ENCODE results near the gene NR4A2.

The NR4A2 gene

GRCh38 chr2:156332534-156333273 is at the start of gene NR4A2:
Gene NR4A2, minus strand, starts transcription at chr2:156332721. Its CDS starts 2,535 bp downstream, at chr2:156330186.
- Histone ChIP-seq H3K4me3 (peak within 1 kb of the TSS; percentile 53 to 86 (median 76)), H3K27ac (peak within 1 kb of the TSS; percentile 65 to 100 (median 97))

- Histone ChIP-seq H3K27ac (no peak overlapping the region), H3K4me3 (no peak overlapping the region)
Observed at GRCh38 chr2:156380117-156380645, 47.7 kb upstream of the NR4A2 start.

- H3K4me3 ChIP-seq = no peak overlapping the region
- H3K27ac ChIP-seq = no peak overlapping the region
Observed at GRCh38 chr2:156379714-156380113, 47.2 kb upstream of the NR4A2 start.

GRCh38 chr2:156379071-156379470 is 46.5 kb upstream of the NR4A2 start:
- Histone ChIP-seq H3K27ac (no peak overlapping the region), H3K4me3 (no peak overlapping the region)

GRCh38 chr2:156366753-156367152 is 34.2 kb upstream of the NR4A2 start:
- Histone ChIP-seq H3K27ac (no peak overlapping the region), H3K4me3 (no peak overlapping the region)

GRCh38 chr2:156363141-156363540 is 30.6 kb upstream of the NR4A2 start:
- Histone ChIP-seq H3K4me3 (no peak overlapping the region), H3K27ac (no peak overlapping the region)

GRCh38 chr2:156356014-156356754 is 23.7 kb upstream of the NR4A2 start:
- H3K4me3 ChIP-seq = no peak overlapping the region
- H3K27ac ChIP-seq = no peak overlapping the region

GRCh38 chr2:156352911-156353310 is 20.4 kb upstream of the NR4A2 start:
- no peak overlapping the region for H3K27ac ChIP-seq
- no peak overlapping the region for H3K4me3 ChIP-seq

GRCh38 chr2:156350374-156351142 is 18.0 kb upstream of the NR4A2 start:
- Histone ChIP-seq H3K4me3 (no peak overlapping the region), H3K27ac (no peak overlapping the region)

GRCh38 chr2:156349605-156350004 is 17.1 kb upstream of the NR4A2 start:
- Histone ChIP-seq H3K27ac (no peak overlapping the region), H3K4me3 (no peak overlapping the region)

- H3K27ac ChIP-seq = no peak overlapping the region
- no peak overlapping the region for H3K4me3 ChIP-seq
Observed at GRCh38 chr2:156349161-156349560, 16.6 kb upstream of the NR4A2 start.

- Histone ChIP-seq H3K4me3 (no peak overlapping the region), H3K27ac (no peak overlapping the region)
Observed at GRCh38 chr2:156347431-156347830, 14.9 kb upstream of the NR4A2 start.

- Histone ChIP-seq H3K4me3 (no peak overlapping the region), H3K27ac (no peak overlapping the region)
Observed at GRCh38 chr2:156346731-156347130, 14.2 kb upstream of the NR4A2 start.

GRCh38 chr2:156345582-156345981 is 13.1 kb upstream of the NR4A2 start:
- Histone ChIP-seq H3K27ac (peak overlapping the region in 3 of 21 experiments; percentile 15 to 38 (median 26)), H3K4me3 (no peak overlapping the region)

GRCh38 chr2:156343940-156344301 is 11.4 kb upstream of the NR4A2 start:
- H3K27ac ChIP-seq = peak overlapping the region in 5 of 21 experiments; percentile 89 to 100 (median 100)

GRCh38 chr2:156343096-156343939 is 10.8 kb upstream of the NR4A2 start:
- H3K27ac ChIP-seq = peak overlapping the region; percentile 68 to 100 (median 100)
- peak overlapping the region; percentile 52 to 93 (median 80) for H3K4me3 ChIP-seq

More at GRCh38 chr2:156343940-156344301, 11.4 kb upstream of the NR4A2 start:
- H3K4me3 ChIP-seq = no peak overlapping the region

GRCh38 chr2:156342254-156343095 is 10.0 kb upstream of the NR4A2 start:
- Histone ChIP-seq H3K4me3 (peak overlapping the region; percentile 52 to 93 (median 80)), H3K27ac (peak overlapping the region; percentile 94 to 100 (median 100))

All from skin epidermis (tissue), 12 donors.